Measurements from ENCODE around the gene GPR141.

The GPR141 gene

GRCh38 chr7:37645282-37646050, 38.1 kb upstream of the GPR141 start:
- WGBS (ENCODE audit: extremely low coverage, insufficient coverage, insufficient read length) = no CpG with 5 or more reads among the region's 7 CpGs
- no peaks in the 10 kb centered on the region for H3K27me3 ChIP-seq (ENCODE audit: insufficient read depth, low read length)
- no peak overlapping the region for H2BK5ac ChIP-seq (ENCODE audit: low read depth, low read length, poor library complexity)
- no peak overlapping the region for H4K12ac ChIP-seq (ENCODE audit: low read depth, low read length)
- H3K9ac ChIP-seq (ENCODE audit: low read length) = no peak overlapping the region
- no peaks in the 10 kb centered on the region for H3K4me1 ChIP-seq (ENCODE audit: control insufficient read depth in 1 of 2, insufficient read depth in 2 of 2, low read length in 2 of 2)
- H3K27ac ChIP-seq (ENCODE audit: low read depth, low read length) = no peak overlapping the region
- H2AFZ ChIP-seq (ENCODE audit: insufficient read depth, low read length, poor library complexity) = no peak overlapping the region
- no peak for DNase-seq
- H2AK5ac ChIP-seq (ENCODE audit: low read length) = no peak overlapping the region
- H3K9me3 ChIP-seq (ENCODE audit: insufficient read depth, low read depth, low read length) = no peaks in the 10 kb centered on the region
- no peak overlapping the region for H3K4me2 ChIP-seq (ENCODE audit: low read length)
- no peak overlapping the region for H3K4ac ChIP-seq (ENCODE audit: low read depth, low read length)
- no peak overlapping the region for H4K91ac ChIP-seq (ENCODE audit: low read depth, low read length)
- no peak overlapping the region for H2BK12ac ChIP-seq (ENCODE audit: low read length)
- no peaks in the 10 kb centered on the region for H3K36me3 ChIP-seq (ENCODE audit: control insufficient read depth in 1 of 2, insufficient read depth in 2 of 2, low read length in 2 of 2)
- H2BK120ac ChIP-seq (ENCODE audit: insufficient read depth, low read length, poor library complexity) = no peak overlapping the region
- H4K8ac ChIP-seq (ENCODE audit: low read depth, low read length) = peak overlapping the region; percentile 19
- H3K4me3 ChIP-seq (ENCODE audit: low read depth, low read length) = no peak overlapping the region
- no peak overlapping the region for H3K18ac ChIP-seq (ENCODE audit: low read length)
- no peaks in the 10 kb centered on the region for H3K79me1 ChIP-seq (ENCODE audit: low read length)
- H3K23ac ChIP-seq (ENCODE audit: low read length) = no peak overlapping the region
- H3K14ac ChIP-seq (ENCODE audit: low read length) = no peak overlapping the region
- H3K79me2 ChIP-seq (ENCODE audit: control insufficient read depth, insufficient read depth, low read length, poor library complexity) = no peaks in the 10 kb centered on the region

GRCh38 chr7:37656913-37657530, 26.5 kb upstream of the GPR141 start:
- Histone ChIP-seq H3K79me1 (ENCODE audit: low read length) (no peaks in the 10 kb centered on the region), H3K9me3 (ENCODE audit: insufficient read depth, low read depth, low read length) (no peaks in the 10 kb centered on the region), H3K27ac (ENCODE audit: low read depth, low read length) (no peak overlapping the region), H2BK5ac (ENCODE audit: low read depth, low read length, poor library complexity) (no peak overlapping the region), H3K18ac (ENCODE audit: low read length) (no peak overlapping the region), H3K14ac (ENCODE audit: low read length) (no peak overlapping the region), H2AK5ac (ENCODE audit: low read length) (no peak overlapping the region), H3K4me2 (ENCODE audit: low read length) (no peak overlapping the region), H3K36me3 (ENCODE audit: control insufficient read depth in 1 of 2, insufficient read depth in 2 of 2, low read length in 2 of 2) (no peaks in the 10 kb centered on the region), H3K23ac (ENCODE audit: low read length) (no peak overlapping the region), H3K9ac (ENCODE audit: low read length) (no peak overlapping the region), H3K27me3 (ENCODE audit: insufficient read depth, low read length) (no peaks in the 10 kb centered on the region), H2BK120ac (ENCODE audit: insufficient read depth, low read length, poor library complexity) (no peak overlapping the region), H3K79me2 (ENCODE audit: control insufficient read depth, insufficient read depth, low read length, poor library complexity) (no peaks in the 10 kb centered on the region), H2AFZ (ENCODE audit: insufficient read depth, low read length, poor library complexity) (no peak overlapping the region), H4K8ac (ENCODE audit: low read depth, low read length) (no peak overlapping the region), H3K4ac (ENCODE audit: low read depth, low read length) (no peak overlapping the region), H2BK12ac (ENCODE audit: low read length) (no peak overlapping the region), H4K91ac (ENCODE audit: low read depth, low read length) (no peak overlapping the region), H3K4me1 (ENCODE audit: control insufficient read depth in 1 of 2, insufficient read depth in 2 of 2, low read length in 2 of 2) (peaks cover 0 to 2% of the 10 kb centered on the region in 2 experiments), H4K12ac (ENCODE audit: low read depth, low read length) (no peak overlapping the region), H3K4me3 (ENCODE audit: low read depth, low read length) (no peak overlapping the region)
- no peak for DNase-seq
- no CpG with 5 or more reads among the region's 1 CpG for WGBS (ENCODE audit: extremely low coverage, insufficient coverage, insufficient read length)

DNA sequence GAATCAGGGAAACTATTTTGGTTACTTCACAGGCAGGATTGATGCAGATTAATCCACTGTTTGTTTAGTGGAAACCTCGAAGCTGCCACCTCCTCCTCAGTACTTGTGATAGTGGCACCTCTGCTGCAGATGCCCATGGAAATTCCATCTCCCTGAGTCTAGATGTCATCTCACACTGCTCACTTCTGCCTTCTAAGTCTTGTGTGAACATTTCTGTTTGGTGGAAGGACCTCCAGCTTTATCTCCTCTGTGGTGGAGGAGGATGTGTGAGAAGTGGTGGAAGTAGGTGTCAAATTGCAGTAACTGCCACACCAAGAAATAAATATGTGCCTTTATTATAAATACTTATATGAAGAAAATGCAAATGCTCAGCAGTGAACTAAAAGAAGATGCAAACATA, 25.8 kb upstream of the GPR141 start:
- Histone ChIP-seq H3K4me1 (ENCODE audit: control insufficient read depth in 1 of 2, insufficient read depth in 2 of 2, low read length in 2 of 2) (peaks cover 0 to 2% of the 10 kb centered on the region in 2 experiments), H3K27ac (ENCODE audit: low read depth, low read length) (no peak overlapping the region), H4K91ac (ENCODE audit: low read depth, low read length) (no peak overlapping the region), H3K27me3 (ENCODE audit: insufficient read depth, low read length) (no peaks in the 10 kb centered on the region), H3K23ac (ENCODE audit: low read length) (no peak overlapping the region), H3K4me2 (ENCODE audit: low read length) (no peak overlapping the region), H2BK120ac (ENCODE audit: insufficient read depth, low read length, poor library complexity) (no peak overlapping the region), H3K36me3 (ENCODE audit: control insufficient read depth in 1 of 2, insufficient read depth in 2 of 2, low read length in 2 of 2) (no peaks in the 10 kb centered on the region), H3K4me3 (ENCODE audit: low read depth, low read length) (no peak overlapping the region), H3K9me3 (ENCODE audit: insufficient read depth, low read depth, low read length) (no peaks in the 10 kb centered on the region), H4K8ac (ENCODE audit: low read depth, low read length) (no peak overlapping the region), H3K79me2 (ENCODE audit: control insufficient read depth, insufficient read depth, low read length, poor library complexity) (no peaks in the 10 kb centered on the region), H2AK5ac (ENCODE audit: low read length) (no peak overlapping the region), H3K9ac (ENCODE audit: low read length) (no peak overlapping the region), H3K4ac (ENCODE audit: low read depth, low read length) (no peak overlapping the region), H2BK5ac (ENCODE audit: low read depth, low read length, poor library complexity) (no peak overlapping the region), H3K14ac (ENCODE audit: low read length) (no peak overlapping the region), H2AFZ (ENCODE audit: insufficient read depth, low read length, poor library complexity) (no peak overlapping the region), H4K12ac (ENCODE audit: low read depth, low read length) (no peak overlapping the region), H2BK12ac (ENCODE audit: low read length) (no peak overlapping the region), H3K18ac (ENCODE audit: low read length) (no peak overlapping the region), H3K79me1 (ENCODE audit: low read length) (no peaks in the 10 kb centered on the region)
- WGBS (ENCODE audit: extremely low coverage, insufficient coverage, insufficient read length) = no CpG with 5 or more reads among the region's 1 CpG
- no peak for DNase-seq

DNA sequence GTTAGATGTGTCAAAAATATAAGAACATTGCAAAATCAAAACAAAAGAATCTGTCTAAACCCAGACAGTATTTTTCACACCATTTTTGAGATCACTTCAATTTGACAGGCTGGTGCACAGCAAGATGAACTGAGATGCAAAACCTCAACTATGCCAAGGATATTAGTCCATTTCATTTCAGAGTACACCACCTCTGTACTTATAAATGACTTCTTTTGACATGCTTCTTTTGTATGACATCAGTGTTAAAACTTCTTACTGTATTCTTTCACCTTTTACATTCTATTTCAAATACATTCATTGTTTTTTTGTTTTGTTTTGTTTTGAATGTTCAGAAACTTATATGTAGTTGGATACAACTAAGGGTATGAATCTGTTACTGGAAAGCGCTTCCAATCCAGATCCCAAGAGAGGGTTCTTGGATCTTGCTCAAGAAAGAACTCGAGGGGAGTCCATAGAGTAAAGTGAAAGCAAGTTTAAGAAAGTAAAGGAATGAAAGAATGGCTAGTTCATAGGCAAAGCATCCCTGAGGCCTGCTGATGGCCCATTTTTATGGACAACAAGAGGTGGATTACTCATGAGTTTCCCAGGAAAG, 23.5 kb upstream of the GPR141 start:
- H3K36me3 ChIP-seq (ENCODE audit: control insufficient read depth in 1 of 2, insufficient read depth in 2 of 2, low read length in 2 of 2) = no peaks in the 10 kb centered on the region
- H3K4ac ChIP-seq (ENCODE audit: low read depth, low read length) = no peak overlapping the region
- no CpG with 5 or more reads among the region's 2 CpGs for WGBS (ENCODE audit: extremely low coverage, insufficient coverage, insufficient read length)
- H3K9me3 ChIP-seq (ENCODE audit: insufficient read depth, low read depth, low read length) = no peaks in the 10 kb centered on the region
- H3K27ac ChIP-seq (ENCODE audit: low read depth, low read length) = no peak overlapping the region
- H3K4me3 ChIP-seq (ENCODE audit: low read depth, low read length) = no peak overlapping the region
- no peak overlapping the region for H2AK5ac ChIP-seq (ENCODE audit: low read length)
- DNase-seq = no peak
- no peak overlapping the region for H3K9ac ChIP-seq (ENCODE audit: low read length)
- no peak overlapping the region for H2BK5ac ChIP-seq (ENCODE audit: low read depth, low read length, poor library complexity)
- H2BK12ac ChIP-seq (ENCODE audit: low read length) = no peak overlapping the region
- H3K4me1 ChIP-seq (ENCODE audit: control insufficient read depth in 1 of 2, insufficient read depth in 2 of 2, low read length in 2 of 2) = peaks cover 0 to 2% of the 10 kb centered on the region in 2 experiments
- no peak overlapping the region for H4K12ac ChIP-seq (ENCODE audit: low read depth, low read length)
- H2AFZ ChIP-seq (ENCODE audit: insufficient read depth, low read length, poor library complexity) = no peak overlapping the region
- H2BK120ac ChIP-seq (ENCODE audit: insufficient read depth, low read length, poor library complexity) = no peak overlapping the region
- no peaks in the 10 kb centered on the region for H3K79me1 ChIP-seq (ENCODE audit: low read length)
- no peaks in the 10 kb centered on the region for H3K79me2 ChIP-seq (ENCODE audit: control insufficient read depth, insufficient read depth, low read length, poor library complexity)
- H4K8ac ChIP-seq (ENCODE audit: low read depth, low read length) = no peak overlapping the region
- no peak overlapping the region for H4K91ac ChIP-seq (ENCODE audit: low read depth, low read length)
- H3K18ac ChIP-seq (ENCODE audit: low read length) = no peak overlapping the region
- H3K14ac ChIP-seq (ENCODE audit: low read length) = no peak overlapping the region
- H3K4me2 ChIP-seq (ENCODE audit: low read length) = no peak overlapping the region
- H3K23ac ChIP-seq (ENCODE audit: low read length) = no peak overlapping the region
- no peaks in the 10 kb centered on the region for H3K27me3 ChIP-seq (ENCODE audit: insufficient read depth, low read length)
